ENCODE data around the gene CYP26B1.

Gene CYP26B1

DNA sequence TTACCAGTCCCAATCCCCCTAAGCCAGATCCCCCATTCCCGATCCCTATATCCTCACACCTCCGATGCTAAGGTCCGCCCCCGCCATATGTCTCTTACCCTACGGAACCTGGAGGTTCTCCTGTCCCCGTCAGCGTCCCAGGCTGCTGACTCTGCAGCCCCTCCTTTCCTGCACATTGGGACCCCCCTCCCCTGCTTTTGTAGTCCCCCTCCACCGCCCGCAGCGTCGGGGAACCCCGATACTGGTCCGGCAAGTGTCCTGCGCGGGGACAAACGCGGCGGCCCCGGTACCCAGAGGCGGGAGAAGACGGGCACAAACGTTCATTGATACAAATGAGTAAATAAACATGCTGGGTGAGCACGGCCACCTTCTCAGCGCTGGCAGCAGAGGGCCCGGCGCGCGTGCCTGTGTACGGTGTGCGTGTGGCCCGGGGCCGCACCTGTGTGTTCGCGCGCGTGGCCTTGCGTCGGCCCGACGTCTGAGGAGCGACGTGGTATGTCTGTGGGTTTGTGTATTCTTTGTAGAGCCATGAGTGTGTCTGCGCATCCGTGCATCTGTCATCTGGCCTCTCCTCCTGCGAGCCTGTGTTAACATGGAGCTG lies 2.0 kb upstream of the CYP26B1 start:
- Mint-ChIP-seq H3K4me3 (peak overlapping the region; percentile 61), H3K27me3 (ENCODE audit: low read depth) (peaks cover 59% of the 10 kb centered on the region), H3K36me3 (ENCODE audit: low read depth) (peaks cover 7% of the 10 kb centered on the region), H3K27ac (no peak overlapping the region), H3K4me1 (ENCODE audit: low read depth) (peaks cover 17% of the 10 kb centered on the region), H3K9me3 (no peaks in the 10 kb centered on the region)
- DNase-seq (ENCODE audit: low spot score), result no peak

DNA sequence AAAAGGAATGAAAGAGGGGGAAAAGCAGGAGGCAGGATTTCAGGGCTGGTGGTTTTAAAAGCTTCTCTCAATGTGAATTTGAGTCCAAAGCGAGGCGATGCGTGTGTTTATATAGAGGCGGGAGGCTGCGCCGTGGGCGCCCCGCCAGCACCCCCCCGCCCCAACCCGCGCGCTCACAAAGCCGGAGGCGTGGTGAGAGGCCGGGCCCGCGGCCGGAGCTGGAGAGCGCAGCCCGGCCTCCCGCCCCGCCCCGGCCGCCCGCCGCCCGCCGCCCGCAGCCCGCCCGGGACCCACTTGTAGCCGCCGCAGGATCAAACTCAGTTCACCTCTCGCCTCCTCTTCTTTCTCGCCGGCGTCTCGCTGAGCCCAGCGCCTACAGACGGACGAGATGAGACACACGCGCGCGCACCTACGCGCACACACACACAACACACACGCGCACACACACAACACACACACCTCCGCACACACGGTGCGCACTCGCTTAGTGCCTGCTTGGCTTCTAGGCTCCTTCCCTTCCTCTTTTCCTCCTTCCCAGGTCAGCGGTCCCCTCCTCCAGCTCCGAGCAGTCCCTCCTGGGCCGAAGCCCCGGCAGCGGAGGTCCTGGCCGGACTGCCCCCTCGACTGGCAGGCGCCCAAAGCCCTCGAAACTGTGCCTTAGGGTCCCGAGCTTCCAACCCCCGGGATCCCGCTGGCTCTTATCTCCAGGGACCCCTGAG lies 1.3 kb upstream of the CYP26B1 start:
- DNase-seq (ENCODE audit: low spot score), result no peak
- Mint-ChIP-seq H3K27ac (no peak overlapping the region), H3K9me3 (no peaks in the 10 kb centered on the region)

DNA sequence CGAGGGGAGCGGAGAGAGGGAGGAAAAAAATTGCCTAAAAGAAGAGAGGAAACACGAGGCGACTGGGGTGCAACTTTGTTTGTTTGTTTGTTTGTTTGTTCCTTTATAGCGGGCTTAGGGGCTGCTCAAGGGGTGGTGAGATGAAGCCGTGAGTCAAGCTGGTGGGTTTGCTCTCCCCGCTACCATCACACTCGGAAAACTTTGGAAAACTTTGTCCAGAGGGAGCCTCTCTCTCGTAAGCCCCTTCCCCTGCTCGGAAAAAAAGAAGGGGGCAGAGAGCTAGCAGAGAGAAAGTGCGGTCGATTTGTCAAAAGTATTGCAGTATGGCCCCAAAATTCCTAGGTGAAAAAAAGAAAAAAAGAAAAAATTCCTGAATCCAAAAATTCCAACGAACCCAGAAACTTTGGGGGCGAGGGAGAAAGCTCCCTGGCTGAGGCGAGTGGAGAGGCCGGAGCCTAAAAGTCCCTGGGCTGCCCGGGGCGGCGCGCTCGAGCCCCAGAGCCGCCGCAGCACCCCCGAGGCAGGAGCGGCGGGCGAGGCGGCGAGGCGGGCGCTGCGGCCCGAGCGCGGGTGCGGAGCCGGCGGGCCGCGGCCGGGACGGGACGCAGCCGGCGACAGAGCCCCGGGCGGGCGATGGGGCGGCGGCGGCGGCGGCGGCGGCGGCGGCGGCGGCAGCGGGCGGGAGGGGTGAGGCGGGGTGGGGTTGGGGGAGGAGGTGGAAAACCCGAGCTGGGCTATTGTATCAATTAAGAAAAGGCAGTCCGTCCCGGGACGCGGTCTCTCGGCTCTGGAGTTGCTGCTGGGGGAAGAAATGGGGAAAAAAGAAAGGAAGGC lies 558 bp upstream of the CYP26B1 start:
- H3K36me3 Mint-ChIP-seq (ENCODE audit: low read depth), result peaks cover 7% of the 10 kb centered on the region
- H3K9me3 Mint-ChIP-seq, result no peaks in the 10 kb centered on the region
- peaks cover 67% of the 10 kb centered on the region for H3K27me3 Mint-ChIP-seq (ENCODE audit: low read depth)
- no peak for DNase-seq (ENCODE audit: low spot score)
- H3K27ac Mint-ChIP-seq, result peak overlapping the region; percentile 60
- peak overlapping the region; percentile 59 for H3K4me3 Mint-ChIP-seq
- H3K4me1 Mint-ChIP-seq (ENCODE audit: low read depth), result peaks cover 17% of the 10 kb centered on the region

More for the DNA sequence above, 1.3 kb upstream of the CYP26B1 start:
- peak overlapping the region; percentile 61 for H3K4me3 Mint-ChIP-seq
- H3K27me3 Mint-ChIP-seq (ENCODE audit: low read depth), result peaks cover 61% of the 10 kb centered on the region
- H3K36me3 Mint-ChIP-seq (ENCODE audit: low read depth), result peaks cover 7% of the 10 kb centered on the region
- H3K4me1 Mint-ChIP-seq (ENCODE audit: low read depth), result peaks cover 17% of the 10 kb centered on the region

DNA sequence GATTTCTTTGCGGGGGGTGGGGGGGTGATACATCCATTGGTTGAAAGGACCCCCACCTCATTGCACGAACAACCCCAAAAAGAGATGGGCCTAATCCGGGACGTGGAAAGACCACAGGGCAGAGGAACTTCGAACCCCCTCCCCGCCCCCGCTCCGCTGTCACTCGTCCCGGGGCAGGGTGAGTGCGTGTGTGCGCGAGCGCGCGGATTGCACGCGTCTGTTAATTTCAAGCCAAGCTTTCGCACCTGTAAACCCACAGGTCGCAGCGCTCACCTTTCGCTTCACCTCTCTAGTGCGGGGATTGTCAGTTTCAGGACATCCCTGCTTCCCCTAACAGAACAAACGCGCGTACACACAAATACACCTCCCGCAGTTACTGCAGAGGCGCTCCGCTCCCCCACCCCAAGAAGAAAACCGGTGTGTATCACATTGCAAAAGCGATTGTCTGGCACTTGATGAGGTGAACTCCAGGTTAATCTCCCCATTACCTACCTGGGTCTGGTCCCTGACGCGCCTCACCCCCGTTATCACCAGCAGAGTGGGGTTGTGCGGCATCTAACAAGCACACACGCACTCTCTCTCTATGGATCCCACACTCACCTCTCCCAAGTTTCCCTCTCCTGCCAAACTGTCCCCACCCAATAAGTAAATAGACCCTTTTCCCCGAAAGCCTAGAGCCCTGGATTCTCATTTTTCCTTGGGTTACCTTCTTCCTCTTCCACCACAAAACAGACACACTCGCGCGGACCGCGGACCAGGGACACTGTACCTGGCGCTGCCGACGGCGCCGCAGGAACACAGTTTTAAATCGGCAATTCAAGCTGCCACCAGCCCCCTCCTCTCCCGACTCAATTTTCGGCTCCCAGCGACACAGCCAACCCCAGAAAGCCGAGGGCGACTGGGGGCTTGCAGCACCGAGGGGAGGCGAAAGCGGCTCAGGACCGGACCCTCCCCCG lies 1.0 kb downstream of the CYP26B1 start:
- H3K9me3 Mint-ChIP-seq, result no peaks in the 10 kb centered on the region
- H3K4me1 Mint-ChIP-seq (ENCODE audit: low read depth), result peaks cover 17% of the 10 kb centered on the region
- DNase-seq (ENCODE audit: low spot score), result peak; percentile 2
- peak overlapping the region; percentile 15 for H3K4me3 Mint-ChIP-seq
- peaks cover 7% of the 10 kb centered on the region for H3K36me3 Mint-ChIP-seq (ENCODE audit: low read depth)
- peaks cover 74% of the 10 kb centered on the region for H3K27me3 Mint-ChIP-seq (ENCODE audit: low read depth)
- peak overlapping the region; percentile 4 for H3K27ac Mint-ChIP-seq

DNA sequence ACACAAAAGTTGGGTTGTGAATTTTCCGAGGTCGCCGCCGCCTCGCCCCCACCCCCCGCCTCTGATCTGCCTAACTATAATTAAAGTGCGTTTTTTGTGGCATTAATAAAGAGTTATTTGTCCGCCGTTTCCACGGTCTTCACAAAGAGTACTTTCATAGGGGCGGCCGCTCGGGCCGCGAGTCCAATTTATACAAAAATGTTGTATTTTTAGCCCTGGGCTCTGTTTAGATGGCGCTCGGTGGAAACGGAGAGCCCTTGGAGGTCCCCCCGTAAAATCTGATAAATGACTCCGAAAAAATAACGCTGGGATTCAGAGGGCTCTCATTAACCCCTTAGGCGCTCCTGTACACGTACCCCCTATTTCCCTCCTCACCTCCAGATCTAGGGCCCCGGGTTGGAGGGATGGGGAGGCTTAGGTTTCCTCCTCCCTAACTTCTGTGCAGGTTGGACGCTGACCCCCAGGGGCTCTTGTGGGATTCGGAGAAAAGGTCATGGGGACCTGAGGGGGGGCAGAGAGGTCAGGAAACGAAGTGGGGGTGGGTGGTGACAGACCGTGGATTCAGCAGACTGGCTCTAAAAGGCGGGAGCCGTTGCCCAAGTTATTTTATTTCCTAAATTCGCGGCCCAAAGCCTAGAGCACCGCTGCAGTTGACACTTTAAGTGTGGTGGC lies 1.9 kb downstream of the CYP26B1 start:
- Mint-ChIP-seq H3K4me3 (peak overlapping the region; percentile 33), H3K27ac (peak overlapping the region; percentile 60), H3K4me1 (ENCODE audit: low read depth) (peaks cover 17% of the 10 kb centered on the region), H3K9me3 (no peaks in the 10 kb centered on the region), H3K27me3 (ENCODE audit: low read depth) (peaks cover 67% of the 10 kb centered on the region), H3K36me3 (ENCODE audit: low read depth) (peaks cover 7% of the 10 kb centered on the region)
- no peak for DNase-seq (ENCODE audit: low spot score)

DNA sequence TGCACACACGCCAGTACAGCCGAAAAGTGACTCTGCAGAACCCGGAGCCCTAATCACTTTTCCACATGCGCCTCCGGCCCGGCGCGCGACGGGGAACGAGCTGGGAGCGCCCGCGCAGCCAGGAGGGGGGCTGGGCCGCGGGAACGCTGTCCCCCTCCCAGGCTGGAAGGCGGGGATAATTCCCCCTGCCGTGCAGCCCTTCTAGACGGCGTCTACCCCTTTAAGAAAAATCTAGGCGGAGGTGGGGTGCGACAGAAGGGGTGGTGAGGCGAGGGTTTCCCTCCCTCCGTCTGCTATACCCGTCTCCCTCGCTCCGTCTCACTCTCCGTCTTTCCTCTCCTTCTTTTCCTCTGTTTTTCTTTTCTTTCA lies 2.4 kb downstream of the CYP26B1 start:
- no peak for DNase-seq (ENCODE audit: low spot score)
- H3K9me3 Mint-ChIP-seq, result no peaks in the 10 kb centered on the region
- H3K27me3 Mint-ChIP-seq (ENCODE audit: low read depth), result peaks cover 62% of the 10 kb centered on the region
- peak overlapping the region; percentile 33 for H3K4me3 Mint-ChIP-seq
- H3K4me1 Mint-ChIP-seq (ENCODE audit: low read depth), result peaks cover 16% of the 10 kb centered on the region
- H3K36me3 Mint-ChIP-seq (ENCODE audit: low read depth), result peaks cover 7% of the 10 kb centered on the region
- H3K27ac Mint-ChIP-seq, result peak overlapping the region; percentile 60

DNA sequence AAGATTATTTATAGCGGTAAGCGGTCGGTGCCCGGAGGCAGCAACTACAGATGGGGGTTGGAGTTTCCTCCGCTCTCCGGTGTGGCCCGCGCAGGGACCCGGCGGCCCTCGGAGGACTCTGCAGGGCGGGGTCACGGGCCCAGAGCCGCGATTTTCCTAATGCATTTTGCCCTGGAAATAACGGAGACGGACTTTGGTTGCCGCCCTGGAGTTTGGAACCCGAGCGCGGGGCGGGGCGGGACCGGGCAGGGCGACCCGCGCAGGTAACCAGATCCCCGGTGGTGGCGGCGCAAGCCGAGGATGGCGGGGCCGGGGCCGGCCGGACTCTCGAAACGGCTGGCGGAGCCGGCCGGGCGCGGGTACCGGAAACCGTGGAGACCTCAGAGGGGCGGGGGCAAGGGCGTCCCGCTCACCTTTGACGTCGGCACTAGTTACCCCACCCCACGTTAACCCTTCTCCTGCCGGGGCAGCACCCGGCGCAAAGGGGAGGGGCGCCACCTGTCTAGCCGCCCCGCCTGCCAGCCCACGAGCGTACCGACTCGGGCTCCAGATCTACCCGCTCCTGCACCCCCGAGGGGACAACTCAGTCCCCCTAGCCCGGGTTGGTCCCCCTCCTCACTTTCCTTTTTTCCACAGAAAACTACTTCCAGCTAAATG lies 2.9 kb downstream of the CYP26B1 start:
- Mint-ChIP-seq H3K27ac (no peak overlapping the region), H3K9me3 (no peaks in the 10 kb centered on the region), H3K27me3 (ENCODE audit: low read depth) (peaks cover 57% of the 10 kb centered on the region), H3K36me3 (ENCODE audit: low read depth) (peaks cover 7% of the 10 kb centered on the region), H3K4me3 (no peak overlapping the region), H3K4me1 (ENCODE audit: low read depth) (peaks cover 13% of the 10 kb centered on the region)
- no peak for DNase-seq (ENCODE audit: low spot score)

DNA sequence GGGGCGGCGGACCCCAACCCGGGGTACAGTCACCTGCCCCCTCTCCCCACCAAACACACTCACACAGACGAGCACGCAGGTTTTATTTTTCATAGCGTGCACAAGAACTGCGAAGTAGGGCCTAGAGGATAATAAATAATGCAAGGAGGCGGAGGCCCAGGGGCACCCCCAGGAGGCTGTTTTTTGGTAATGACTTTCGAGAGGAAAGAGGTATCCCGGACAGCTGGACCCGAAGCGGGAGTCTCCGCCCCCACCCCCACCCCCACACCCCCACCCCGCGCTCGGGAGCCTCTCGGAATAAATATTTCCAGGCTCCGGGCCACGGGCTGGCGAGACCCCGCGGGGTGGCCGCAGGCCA lies 3.4 kb downstream of the CYP26B1 start:
- Mint-ChIP-seq H3K4me3 (no peak overlapping the region), H3K9me3 (no peaks in the 10 kb centered on the region), H3K27me3 (ENCODE audit: low read depth) (peaks cover 52% of the 10 kb centered on the region), H3K36me3 (ENCODE audit: low read depth) (peaks cover 7% of the 10 kb centered on the region), H3K27ac (no peak overlapping the region), H3K4me1 (ENCODE audit: low read depth) (peaks cover 9% of the 10 kb centered on the region)
- DNase-seq (ENCODE audit: low spot score), result no peak

DNA sequence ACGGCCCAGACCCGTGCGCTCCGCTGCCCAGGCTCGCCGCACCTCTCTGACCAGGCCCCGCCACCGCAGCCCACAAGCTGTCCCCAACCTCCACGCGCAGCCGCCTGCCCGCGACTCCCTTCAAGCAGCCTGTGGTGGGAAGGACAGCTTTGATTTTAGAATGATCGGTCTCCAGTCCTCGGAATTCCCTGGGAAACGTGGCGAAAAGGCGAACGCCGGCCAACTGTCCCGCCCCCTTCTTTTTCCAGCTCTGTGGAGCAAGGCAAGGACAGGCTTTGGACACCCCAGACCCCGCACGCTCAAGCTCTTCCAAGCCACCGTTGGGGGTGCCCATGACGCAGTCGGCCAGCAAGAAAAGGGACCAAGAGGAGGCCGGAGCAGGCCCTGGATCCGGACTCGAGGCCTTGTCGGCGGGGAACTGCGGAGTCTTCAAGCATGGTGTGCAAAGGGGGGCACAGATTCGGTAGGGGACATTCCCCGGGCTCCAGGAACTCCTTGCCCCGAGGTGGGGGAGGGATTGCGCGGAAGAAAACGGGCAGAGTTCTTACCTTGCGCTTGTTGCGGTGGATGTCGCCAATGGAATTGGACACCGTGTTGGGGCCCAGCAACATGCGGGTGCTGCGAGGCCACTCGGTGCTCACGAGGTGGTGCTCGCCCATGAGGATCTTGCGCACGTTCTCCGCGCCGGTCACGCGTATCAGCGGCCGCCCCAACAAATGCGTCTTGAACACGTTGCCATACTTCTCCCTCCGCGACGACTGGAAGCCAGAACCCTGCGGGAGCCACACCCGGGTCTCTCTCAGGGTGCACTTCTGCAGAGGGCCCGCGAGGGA lies 4.0 kb downstream of the CYP26B1 start:
- Mint-ChIP-seq H3K27me3 (ENCODE audit: low read depth) (peaks cover 48% of the 10 kb centered on the region), H3K4me3 (no peak overlapping the region), H3K36me3 (ENCODE audit: low read depth) (peaks cover 7% of the 10 kb centered on the region), H3K9me3 (no peaks in the 10 kb centered on the region), H3K27ac (no peak overlapping the region), H3K4me1 (ENCODE audit: low read depth) (peaks cover 6% of the 10 kb centered on the region)
- DNase-seq (ENCODE audit: low spot score), result no peak

DNA sequence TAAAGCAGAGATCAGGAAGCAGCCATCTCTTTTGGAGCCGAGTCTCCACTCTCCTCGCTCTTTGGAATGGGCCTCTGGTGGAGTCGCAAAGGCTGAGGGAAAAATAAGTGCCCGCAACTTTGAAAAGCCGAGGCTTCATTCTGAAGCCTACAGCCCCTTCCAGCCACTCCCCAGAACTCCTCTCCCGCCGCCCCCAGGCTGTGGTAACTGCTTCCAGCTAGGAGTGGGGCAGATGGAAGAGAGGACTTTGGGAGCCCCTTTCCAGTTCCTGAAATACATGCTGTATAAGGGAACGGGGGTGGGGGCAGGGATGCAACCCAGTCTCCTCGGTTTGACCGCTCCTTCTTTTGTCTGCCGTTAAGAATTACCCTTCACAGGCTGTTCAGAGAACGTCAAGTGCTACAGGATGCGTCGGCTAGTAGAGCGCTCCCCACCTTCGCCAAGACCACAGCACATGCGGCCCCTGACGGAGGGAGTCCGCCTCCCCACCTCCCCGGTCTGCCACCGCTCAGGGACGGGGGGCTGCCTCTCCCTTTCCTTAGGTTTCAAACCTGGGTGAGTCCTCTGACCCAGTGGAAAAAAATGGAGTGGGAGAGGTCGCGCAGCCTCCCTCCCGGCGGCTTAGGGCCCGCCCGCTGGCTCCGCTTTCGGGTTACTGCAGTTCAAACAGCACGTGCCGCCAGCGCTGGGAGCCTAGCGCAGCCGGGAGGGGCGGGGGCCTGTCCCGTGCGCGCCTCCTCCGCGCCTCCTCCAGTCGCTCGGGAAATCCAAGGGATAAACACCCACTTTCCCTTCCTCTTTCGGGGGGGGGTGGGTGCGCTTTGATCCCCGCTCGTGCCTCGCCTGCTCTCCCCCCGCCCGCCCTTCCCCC lies 4.9 kb downstream of the CYP26B1 start:
- no peak for DNase-seq (ENCODE audit: low spot score)
- no peaks in the 10 kb centered on the region for H3K9me3 Mint-ChIP-seq
- H3K36me3 Mint-ChIP-seq (ENCODE audit: low read depth), result peaks cover 7% of the 10 kb centered on the region
- peaks cover 42% of the 10 kb centered on the region for H3K27me3 Mint-ChIP-seq (ENCODE audit: low read depth)
- peaks cover 5% of the 10 kb centered on the region for H3K4me1 Mint-ChIP-seq (ENCODE audit: low read depth)
- H3K4me3 Mint-ChIP-seq, result no peak overlapping the region
- H3K27ac Mint-ChIP-seq, result no peak overlapping the region

DNA sequence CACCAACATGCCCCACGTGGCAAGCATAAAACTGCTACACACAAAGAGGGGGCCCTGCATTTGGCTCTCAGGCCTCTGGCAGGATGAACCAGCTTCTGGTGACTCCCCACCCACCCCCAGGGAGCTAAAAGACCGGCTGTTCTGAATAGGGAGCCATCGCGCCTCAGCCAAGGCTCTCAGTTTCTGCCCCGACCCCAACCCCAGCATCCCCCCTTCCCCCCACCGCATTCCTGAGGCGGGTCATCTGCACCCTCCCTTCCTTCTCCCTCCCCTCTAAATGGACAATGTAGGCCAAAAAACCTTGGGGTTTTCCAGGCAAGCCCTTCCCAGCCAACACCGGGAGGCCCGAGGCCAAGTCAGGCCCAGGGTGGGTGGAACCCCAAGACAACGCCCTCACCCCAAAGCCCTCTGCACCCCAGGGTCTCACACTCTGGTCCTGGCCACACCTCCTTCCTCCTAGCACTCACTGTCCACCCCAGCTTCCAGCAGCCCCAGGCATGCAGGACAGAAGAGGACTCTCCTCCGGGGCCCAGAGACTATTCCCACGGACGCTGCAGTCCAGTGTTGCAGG lies 5.7 kb downstream of the CYP26B1 start:
- Mint-ChIP-seq H3K36me3 (ENCODE audit: low read depth) (peaks cover 7% of the 10 kb centered on the region), H3K4me3 (no peak overlapping the region), H3K4me1 (ENCODE audit: low read depth) (peaks cover 5% of the 10 kb centered on the region), H3K27ac (no peak overlapping the region), H3K27me3 (ENCODE audit: low read depth) (peaks cover 37% of the 10 kb centered on the region), H3K9me3 (no peaks in the 10 kb centered on the region)
- DNase-seq (ENCODE audit: low spot score), result no peak
